T-helper 2 cell treated with Interferon-gamma antibody and Interleukin-4, amounts not matched to agents 5 μg/mL and 100 μg/mL, for 36 hours (primary cell): ENCODE data around the gene SLC23A2.
"Not testable (repeated sequence)": the region's sequence is repeated elsewhere in the genome, so short reads cannot be mapped to it uniquely, and the experiment has no call there.

Source experiments
- DNase-seq: peaks from one replicate; pipeline ENCODE4 v3.0.0; 2021; ENCODE audit warnings: low spot score
- H3K27ac Mint-ChIP-seq: one replicate; pipeline ENCODE4 v1.8.0; 2021; ENCODE audit warnings: mild to moderate bottlenecking, mixed read lengths
- H3K27me3 Mint-ChIP-seq: one replicate; pipeline ENCODE4 v1.8.0; 2021; ENCODE audit warnings: low read depth, mixed read lengths
- H3K36me3 Mint-ChIP-seq: one replicate; pipeline ENCODE4 v1.8.0; 2021; ENCODE audit warnings: low read depth, mixed read lengths
- H3K4me1 Mint-ChIP-seq: one replicate; pipeline ENCODE4 v1.8.0; 2021; ENCODE audit warnings: low read depth, mixed read lengths
- H3K4me3 Mint-ChIP-seq: one replicate; pipeline ENCODE4 v1.8.0; 2022; ENCODE audit warnings: mild to moderate bottlenecking, moderate library complexity, mixed read lengths
- H3K9me3 Mint-ChIP-seq: one replicate; pipeline ENCODE4 v1.8.0; 2021; ENCODE audit warnings: mixed read lengths

Gene SLC23A2

GRCh38 chr20:4848829-4849228, 152.5 kb downstream of the SLC23A2 start:
- not testable (repeated sequence) for H3K9me3 Mint-ChIP-seq, H3K4me1 Mint-ChIP-seq, DNase-seq, H3K27ac Mint-ChIP-seq, H3K36me3 Mint-ChIP-seq, H3K4me3 Mint-ChIP-seq, H3K27me3 Mint-ChIP-seq

- Mint-ChIP-seq H3K27me3 (no peaks in the 10 kb centered on the region), H3K9me3 (no peaks in the 10 kb centered on the region), H3K36me3 (no peaks in the 10 kb centered on the region), H3K4me3 (no peak overlapping the region), H3K27ac (no peak overlapping the region), H3K4me1 (peaks cover 8% of the 10 kb centered on the region)
- DNase-seq = no peak
Observed at GRCh38 chr20:4848041-4848440, 153.3 kb downstream of the SLC23A2 start.

DNA sequence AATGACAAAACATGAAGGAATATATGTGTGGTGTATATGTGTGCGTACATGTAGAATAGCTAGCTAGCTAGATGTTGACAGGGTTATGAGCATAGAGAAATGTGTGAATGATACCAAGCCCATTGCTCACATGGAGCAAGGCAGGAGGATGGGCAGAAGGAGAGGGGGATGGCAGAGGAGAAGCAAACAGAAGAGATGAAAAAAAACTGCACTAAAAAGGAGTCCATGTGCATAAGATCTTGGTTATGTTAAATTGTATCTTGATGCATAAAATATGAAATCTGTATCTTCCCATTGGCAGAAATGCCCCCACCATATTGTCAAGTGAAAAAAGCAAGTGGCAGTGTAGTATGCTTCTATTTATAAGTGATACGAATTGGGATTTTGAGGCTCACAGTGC, 154.5 kb downstream of the SLC23A2 start:
- H3K9me3 Mint-ChIP-seq = no peaks in the 10 kb centered on the region
- H3K4me1 Mint-ChIP-seq = peaks cover 8% of the 10 kb centered on the region
- no peak overlapping the region for H3K27ac Mint-ChIP-seq
- no peak overlapping the region for H3K4me3 Mint-ChIP-seq
- no peaks in the 10 kb centered on the region for H3K27me3 Mint-ChIP-seq
- no peak for DNase-seq
- no peaks in the 10 kb centered on the region for H3K36me3 Mint-ChIP-seq

GRCh38 chr20:4844751-4845465, 156.4 kb downstream of the SLC23A2 start:
- Mint-ChIP-seq H3K27ac (peak overlapping the region; percentile 55), H3K27me3 (no peaks in the 10 kb centered on the region), H3K4me3 (peak overlapping the region; percentile 19), H3K4me1 (peaks cover 8% of the 10 kb centered on the region), H3K36me3 (no peaks in the 10 kb centered on the region), H3K9me3 (no peaks in the 10 kb centered on the region)
- no peak for DNase-seq

- no peaks in the 10 kb centered on the region for H3K36me3 Mint-ChIP-seq
- H3K27me3 Mint-ChIP-seq = no peaks in the 10 kb centered on the region
- H3K4me3 Mint-ChIP-seq = peak overlapping the region; percentile 19
- no peak for DNase-seq
- H3K9me3 Mint-ChIP-seq = no peaks in the 10 kb centered on the region
- peak overlapping the region; percentile 55 for H3K27ac Mint-ChIP-seq
- peaks cover 8% of the 10 kb centered on the region for H3K4me1 Mint-ChIP-seq
Observed at GRCh38 chr20:4844325-4844724, 157.0 kb downstream of the SLC23A2 start.

DNA sequence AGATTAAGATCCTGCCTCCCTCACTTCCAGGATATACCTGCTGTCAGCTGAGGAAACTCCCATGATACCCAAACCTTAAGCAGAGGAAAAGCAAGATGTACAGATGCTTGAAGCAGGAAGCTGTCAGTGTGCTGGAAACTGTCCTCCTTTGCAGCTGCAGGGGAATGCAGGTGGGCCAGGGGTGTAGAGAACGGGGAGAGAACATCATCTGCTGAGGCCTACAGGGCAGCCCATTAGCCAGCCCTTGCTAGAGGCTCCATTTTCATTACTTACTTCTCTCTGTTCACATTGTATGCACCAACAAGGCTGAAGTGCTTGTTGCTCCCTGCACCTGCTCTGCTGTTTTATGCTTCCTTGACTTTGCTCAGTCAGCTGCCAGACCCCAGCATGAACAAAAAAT, 160.5 kb downstream of the SLC23A2 start:
- H3K4me3 Mint-ChIP-seq = no peak overlapping the region
- DNase-seq = no peak
- H3K4me1 Mint-ChIP-seq = peaks cover 8% of the 10 kb centered on the region
- no peak overlapping the region for H3K27ac Mint-ChIP-seq
- H3K27me3 Mint-ChIP-seq = peaks cover 6% of the 10 kb centered on the region
- H3K36me3 Mint-ChIP-seq = no peaks in the 10 kb centered on the region
- no peaks in the 10 kb centered on the region for H3K9me3 Mint-ChIP-seq

DNA sequence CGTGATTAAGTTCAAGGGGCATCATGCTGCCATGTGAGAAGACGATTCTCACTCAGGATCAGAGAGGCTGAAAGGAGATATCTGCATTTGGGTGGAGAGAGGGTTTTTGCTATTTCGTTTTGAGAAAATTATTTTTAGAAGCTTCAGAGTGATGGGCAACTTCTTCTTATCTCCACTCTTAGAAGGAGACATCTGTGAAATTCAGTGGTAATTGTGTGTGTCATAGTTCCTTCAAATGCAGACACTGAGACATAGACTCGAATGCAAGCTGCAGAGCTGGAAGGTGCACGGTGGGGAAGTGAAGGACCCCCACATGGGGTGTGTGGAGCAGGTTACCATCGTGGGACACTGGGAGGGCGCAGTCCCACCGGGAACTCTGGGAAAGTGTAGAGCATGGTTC, 162.8 kb downstream of the SLC23A2 start:
- Mint-ChIP-seq H3K27me3 (peaks cover 6% of the 10 kb centered on the region), H3K9me3 (no peaks in the 10 kb centered on the region), H3K4me3 (no peak overlapping the region), H3K27ac (no peak overlapping the region), H3K4me1 (no peaks in the 10 kb centered on the region), H3K36me3 (no peaks in the 10 kb centered on the region)
- no peak for DNase-seq

- peaks cover 6% of the 10 kb centered on the region for H3K27me3 Mint-ChIP-seq
- H3K27ac Mint-ChIP-seq = no peak overlapping the region
Observed at GRCh38 chr20:4837760-4838159, 163.6 kb downstream of the SLC23A2 start.

GRCh38 chr20:4836935-4837334, 164.4 kb downstream of the SLC23A2 start:
- Mint-ChIP-seq H3K27me3 (peaks cover 6% of the 10 kb centered on the region), H3K4me3 (no peak overlapping the region), H3K9me3 (no peaks in the 10 kb centered on the region), H3K4me1 (no peaks in the 10 kb centered on the region), H3K36me3 (no peaks in the 10 kb centered on the region), H3K27ac (no peak overlapping the region)
- DNase-seq = no peak

More at GRCh38 chr20:4837760-4838159, 163.6 kb downstream of the SLC23A2 start:
- no peak for DNase-seq
- Mint-ChIP-seq H3K4me1 (no peaks in the 10 kb centered on the region), H3K4me3 (no peak overlapping the region), H3K36me3 (no peaks in the 10 kb centered on the region), H3K9me3 (no peaks in the 10 kb centered on the region)

GRCh38 chr20:4836473-4836872, 164.8 kb downstream of the SLC23A2 start:
- no peak overlapping the region for H3K4me3 Mint-ChIP-seq
- H3K27ac Mint-ChIP-seq = no peak overlapping the region
- H3K36me3 Mint-ChIP-seq = no peaks in the 10 kb centered on the region
- DNase-seq = no peak
- H3K9me3 Mint-ChIP-seq = no peaks in the 10 kb centered on the region
- peaks cover 6% of the 10 kb centered on the region for H3K27me3 Mint-ChIP-seq
- H3K4me1 Mint-ChIP-seq = no peaks in the 10 kb centered on the region

DNA sequence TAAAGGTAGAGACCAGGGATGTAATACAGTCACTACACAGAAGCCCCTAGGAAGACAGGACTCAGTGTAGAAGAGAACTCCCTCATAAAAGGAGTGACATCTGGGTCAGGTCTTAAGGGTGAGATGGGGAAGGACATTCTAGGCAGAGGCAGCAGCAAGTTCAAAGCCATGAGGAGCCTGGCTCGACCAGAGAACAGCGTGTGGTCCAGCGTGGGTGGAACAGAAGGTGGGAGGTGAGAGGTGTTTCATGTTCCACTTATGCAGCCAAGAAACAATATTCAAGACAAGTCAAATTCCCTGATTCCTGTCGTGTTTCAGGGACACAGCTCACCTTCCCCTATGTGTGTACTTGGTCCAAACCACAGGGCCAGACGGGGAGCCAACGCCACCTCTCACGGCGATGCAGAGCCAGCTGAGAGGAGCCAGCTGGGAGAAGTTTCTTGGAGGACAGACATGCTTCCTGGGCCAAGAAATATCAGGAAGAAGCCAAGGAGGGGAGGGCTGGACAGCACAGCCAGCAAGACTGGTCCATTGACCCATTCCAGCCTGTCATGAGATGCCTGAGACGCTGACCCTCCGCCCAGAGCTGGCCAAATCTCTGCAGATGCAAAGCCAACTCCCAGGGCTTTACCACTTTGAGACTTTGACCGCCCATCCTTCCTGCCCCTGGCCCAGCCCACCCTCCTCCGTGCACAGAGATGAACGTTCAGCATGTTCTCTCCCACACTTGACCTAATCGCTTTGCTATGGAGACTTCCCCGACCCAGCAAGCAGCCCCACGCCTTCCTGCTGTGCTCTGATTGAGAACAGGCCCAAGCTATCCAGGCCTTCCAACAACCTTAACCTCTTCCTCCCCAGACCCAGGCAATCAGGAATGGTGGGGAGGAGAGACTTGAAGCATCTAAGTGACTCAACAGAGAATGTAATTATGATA, 165.8 kb downstream of the SLC23A2 start:
- no peak overlapping the region for H3K4me3 Mint-ChIP-seq
- H3K27me3 Mint-ChIP-seq = peaks cover 6% of the 10 kb centered on the region
- H3K9me3 Mint-ChIP-seq = no peaks in the 10 kb centered on the region
- DNase-seq = no peak
- no peaks in the 10 kb centered on the region for H3K36me3 Mint-ChIP-seq
- H3K4me1 Mint-ChIP-seq = no peaks in the 10 kb centered on the region
- H3K27ac Mint-ChIP-seq = no peak overlapping the region

GRCh38 chr20:4833074-4833728, 168.1 kb downstream of the SLC23A2 start:
- no peak for DNase-seq
- H3K4me3 Mint-ChIP-seq = no peak overlapping the region
- H3K4me1 Mint-ChIP-seq = no peaks in the 10 kb centered on the region
- no peaks in the 10 kb centered on the region for H3K9me3 Mint-ChIP-seq
- H3K27ac Mint-ChIP-seq = no peak overlapping the region
- peaks cover 4% of the 10 kb centered on the region for H3K27me3 Mint-ChIP-seq
- no peaks in the 10 kb centered on the region for H3K36me3 Mint-ChIP-seq

DNA sequence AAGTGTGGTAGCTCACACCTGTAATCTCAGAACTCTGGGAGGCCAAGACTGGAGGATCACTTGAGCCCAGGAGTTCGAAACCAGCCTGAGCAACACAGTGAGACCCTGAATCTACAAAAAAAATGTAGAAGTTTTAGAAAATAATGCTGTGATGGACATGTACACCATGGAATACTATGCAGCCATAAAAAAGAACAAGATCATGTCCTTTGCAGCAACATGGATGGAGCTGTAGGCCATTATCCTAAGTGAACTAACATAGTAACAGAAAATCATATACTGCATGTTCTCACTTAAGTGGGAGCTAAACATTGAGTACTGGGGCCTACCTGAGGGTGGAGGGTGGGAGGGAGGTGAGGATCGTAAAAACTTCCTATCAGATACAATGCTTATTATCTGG, 168.8 kb downstream of the SLC23A2 start:
- no peak for DNase-seq
- no peaks in the 10 kb centered on the region for H3K9me3 Mint-ChIP-seq
- no peak overlapping the region for H3K4me3 Mint-ChIP-seq
- peaks cover 4% of the 10 kb centered on the region for H3K27me3 Mint-ChIP-seq
- H3K36me3 Mint-ChIP-seq = no peaks in the 10 kb centered on the region
- no peaks in the 10 kb centered on the region for H3K4me1 Mint-ChIP-seq
- no peak overlapping the region for H3K27ac Mint-ChIP-seq

DNA sequence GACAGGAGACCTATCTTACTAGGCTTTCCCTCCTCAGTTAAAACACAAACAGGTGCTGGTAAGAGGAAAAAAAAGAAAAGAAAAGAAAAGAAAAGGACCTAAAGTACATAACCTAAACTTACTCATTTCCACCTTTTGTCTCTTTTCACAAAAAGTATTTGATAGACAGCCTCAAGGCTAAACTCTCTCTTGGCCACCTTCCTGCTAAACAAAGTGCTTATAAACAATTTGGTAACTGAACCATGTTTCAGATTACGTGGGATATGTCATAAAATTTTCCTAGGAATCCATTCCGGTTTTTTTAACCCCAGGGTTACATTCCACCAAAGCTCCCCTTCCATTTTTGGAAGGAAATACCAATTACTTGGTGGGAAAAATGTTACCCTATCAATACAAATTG, 170.6 kb downstream of the SLC23A2 start:
- H3K4me1 Mint-ChIP-seq = no peaks in the 10 kb centered on the region
- H3K4me3 Mint-ChIP-seq = no peak overlapping the region
- H3K9me3 Mint-ChIP-seq = no peaks in the 10 kb centered on the region
- no peaks in the 10 kb centered on the region for H3K27me3 Mint-ChIP-seq
- DNase-seq = no peak
- H3K27ac Mint-ChIP-seq = no peak overlapping the region
- H3K36me3 Mint-ChIP-seq = no peaks in the 10 kb centered on the region
